Fibroblast of peridontal ligament (primary cell): ENCODE measurements around the gene SERPINA4.

Experiments
- DNase-seq: peaks from one replicate; pipeline ENCODE4 v3.0.0-alpha.2; 2010; ENCODE audit errors: extremely low read depth

The SERPINA4 gene, protein sequence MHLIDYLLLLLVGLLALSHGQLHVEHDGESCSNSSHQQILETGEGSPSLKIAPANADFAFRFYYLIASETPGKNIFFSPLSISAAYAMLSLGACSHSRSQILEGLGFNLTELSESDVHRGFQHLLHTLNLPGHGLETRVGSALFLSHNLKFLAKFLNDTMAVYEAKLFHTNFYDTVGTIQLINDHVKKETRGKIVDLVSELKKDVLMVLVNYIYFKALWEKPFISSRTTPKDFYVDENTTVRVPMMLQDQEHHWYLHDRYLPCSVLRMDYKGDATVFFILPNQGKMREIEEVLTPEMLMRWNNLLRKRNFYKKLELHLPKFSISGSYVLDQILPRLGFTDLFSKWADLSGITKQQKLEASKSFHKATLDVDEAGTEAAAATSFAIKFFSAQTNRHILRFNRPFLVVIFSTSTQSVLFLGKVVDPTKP

DNA sequence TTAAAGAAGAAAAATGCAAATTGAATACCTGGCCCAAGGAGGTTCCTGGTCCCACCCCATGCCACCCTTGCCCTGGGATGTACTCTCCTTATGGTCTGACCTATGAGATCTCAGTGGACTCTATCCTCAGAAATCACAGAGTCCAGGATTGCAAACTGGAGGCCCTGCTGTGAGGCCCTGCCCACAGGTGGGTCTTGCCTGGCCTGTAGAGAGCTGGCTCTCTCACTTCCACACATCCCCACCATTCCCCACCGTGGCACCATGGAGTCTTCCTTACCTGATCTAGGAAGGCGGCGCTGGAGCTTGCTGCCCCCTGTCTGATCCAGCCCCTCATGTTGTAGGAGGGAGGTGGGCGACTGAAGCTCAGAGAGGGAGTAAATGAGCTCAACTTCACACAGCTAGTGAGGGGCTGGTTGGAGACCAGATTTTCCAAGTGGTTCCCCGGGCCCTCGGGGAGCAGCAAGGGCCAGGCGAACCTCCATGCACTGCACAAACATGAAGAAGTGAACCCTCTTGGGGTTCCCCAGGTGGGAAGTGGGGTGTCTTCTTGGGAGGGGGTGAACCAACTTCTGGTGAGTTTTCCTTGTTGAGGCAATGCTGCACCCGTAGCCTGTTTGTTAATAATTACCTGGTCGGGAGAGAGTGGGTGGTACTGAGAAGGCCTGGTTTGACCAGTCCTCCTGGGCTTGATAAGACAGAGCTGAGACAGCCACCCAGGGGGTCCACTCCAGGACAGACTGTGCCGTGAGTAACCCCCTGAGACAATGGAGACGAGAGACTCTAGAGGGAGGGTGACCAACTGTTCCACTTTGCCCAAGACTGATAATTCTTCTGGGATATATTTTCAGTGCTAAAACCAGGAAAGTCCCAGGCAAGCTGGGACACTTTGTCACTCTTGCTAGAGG, at the start of gene SERPINA4:
TSS of gene SERPINA4 (plus strand) at position 692 of the 905 bp plus-strand sequence. CDS start 2,041 bp downstream, outside the sequence.
- no peak for DNase-seq

DNA sequence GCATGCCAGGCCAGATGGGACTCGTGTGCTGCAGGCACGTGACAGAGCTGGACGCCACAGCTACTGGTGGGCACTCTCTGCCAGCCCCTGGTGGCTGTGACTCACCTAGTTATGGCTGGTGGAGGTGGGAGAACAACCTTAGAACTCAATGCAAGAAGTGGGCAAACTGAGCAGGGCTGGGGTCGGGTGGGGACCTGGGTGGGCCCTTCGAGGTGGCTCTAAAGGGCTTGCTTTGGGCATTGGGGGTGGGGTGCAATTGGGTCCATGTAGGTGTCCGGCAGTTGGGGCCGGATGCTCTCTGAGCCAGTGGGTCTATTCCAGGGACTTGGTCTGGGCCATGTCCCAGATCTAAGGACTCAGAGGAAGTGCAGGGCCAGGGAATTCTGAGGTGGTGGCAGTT, 46.9 kb upstream of the SERPINA4 start:
- DNase-seq, result no peak

DNA sequence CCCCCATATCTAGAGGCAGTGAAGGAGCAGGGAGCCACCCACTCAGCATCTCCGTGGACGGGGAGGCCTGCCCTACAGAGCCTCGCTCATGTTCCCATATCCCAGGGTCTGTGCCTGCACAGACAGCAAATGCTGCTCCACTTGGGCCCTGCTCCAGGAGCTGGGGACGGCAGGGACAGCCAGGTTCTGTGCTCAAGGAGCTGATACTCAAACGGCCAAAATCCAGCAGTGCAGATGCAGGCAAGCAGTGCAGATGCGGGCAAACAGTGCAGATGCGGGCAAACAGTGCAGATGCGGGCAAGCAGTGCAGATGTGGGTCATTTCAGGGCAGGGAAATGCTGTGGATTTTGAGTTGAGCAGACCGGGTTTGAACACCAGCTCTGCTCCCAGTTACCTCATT, 45.8 kb upstream of the SERPINA4 start:
- no peak for DNase-seq

DNA sequence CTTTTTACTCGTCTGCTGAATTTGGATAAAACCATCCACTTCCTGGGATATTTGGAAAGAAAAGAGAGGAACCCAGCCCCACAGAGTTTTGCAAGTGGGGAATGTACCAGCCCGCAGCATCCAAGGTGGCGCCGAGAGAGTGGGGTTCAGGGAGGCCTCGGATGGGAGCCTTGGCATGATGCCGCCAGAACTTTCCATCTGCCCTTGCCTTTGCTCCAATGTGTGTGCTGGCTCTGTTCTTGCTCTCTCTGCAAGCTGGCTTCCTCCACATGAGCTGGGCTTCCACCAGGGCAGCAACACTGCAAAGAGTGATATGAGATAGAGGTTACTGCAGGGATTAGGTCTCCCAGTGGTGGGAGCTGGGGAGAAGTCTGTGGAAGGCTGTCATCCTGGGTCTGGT, 45.4 kb upstream of the SERPINA4 start:
- no peak for DNase-seq

DNA sequence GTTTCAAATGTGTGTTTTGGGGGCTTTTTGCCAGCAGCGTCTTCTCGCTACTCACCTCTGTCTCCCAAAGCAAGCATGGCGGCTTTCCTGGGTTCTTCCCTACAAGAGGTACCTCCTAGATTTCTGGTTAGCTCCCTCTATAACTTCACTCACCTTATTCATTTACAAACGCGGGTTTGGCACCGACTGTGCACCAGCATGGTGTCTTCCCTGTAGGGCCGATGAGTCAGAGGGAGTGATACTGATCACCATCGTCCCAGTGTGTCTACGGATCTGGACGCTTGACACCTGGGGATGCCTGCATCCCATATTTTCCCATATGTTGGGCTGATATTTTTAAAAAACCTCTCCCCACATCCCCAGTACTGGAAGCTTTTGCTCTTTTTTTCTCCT, 44.0 kb upstream of the SERPINA4 start:
- DNase-seq, result no peak

DNA sequence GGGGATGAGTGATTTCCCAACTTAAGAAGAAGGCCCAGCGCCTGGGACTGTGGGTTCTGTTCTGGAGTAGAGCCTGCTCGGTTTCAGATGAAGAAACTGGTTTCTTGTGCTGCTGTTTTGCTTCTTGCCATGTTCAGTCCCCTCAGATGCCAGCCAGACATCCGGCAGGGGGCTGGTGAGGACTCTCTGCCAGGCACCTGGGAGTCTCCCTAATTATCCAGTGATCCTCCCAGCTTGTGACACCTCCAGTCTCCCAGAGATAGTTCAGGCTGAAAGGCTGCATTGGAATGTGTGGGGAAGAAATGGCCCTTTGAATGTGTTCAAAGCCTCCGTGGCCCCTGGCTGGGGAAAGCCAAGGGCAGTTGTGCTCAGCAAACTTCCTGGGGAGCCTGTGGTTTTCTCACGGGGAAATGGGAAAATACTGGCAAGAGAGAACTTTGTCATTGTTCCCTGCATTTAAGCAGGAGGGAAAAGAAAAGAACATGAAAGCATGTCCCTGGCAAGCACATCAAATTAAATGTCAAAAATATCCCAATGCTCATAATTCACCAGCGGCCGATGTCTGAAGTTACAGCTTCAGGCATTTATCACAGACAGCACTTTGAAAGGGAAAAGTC, 43.5 kb upstream of the SERPINA4 start:
- DNase-seq, result no peak

DNA sequence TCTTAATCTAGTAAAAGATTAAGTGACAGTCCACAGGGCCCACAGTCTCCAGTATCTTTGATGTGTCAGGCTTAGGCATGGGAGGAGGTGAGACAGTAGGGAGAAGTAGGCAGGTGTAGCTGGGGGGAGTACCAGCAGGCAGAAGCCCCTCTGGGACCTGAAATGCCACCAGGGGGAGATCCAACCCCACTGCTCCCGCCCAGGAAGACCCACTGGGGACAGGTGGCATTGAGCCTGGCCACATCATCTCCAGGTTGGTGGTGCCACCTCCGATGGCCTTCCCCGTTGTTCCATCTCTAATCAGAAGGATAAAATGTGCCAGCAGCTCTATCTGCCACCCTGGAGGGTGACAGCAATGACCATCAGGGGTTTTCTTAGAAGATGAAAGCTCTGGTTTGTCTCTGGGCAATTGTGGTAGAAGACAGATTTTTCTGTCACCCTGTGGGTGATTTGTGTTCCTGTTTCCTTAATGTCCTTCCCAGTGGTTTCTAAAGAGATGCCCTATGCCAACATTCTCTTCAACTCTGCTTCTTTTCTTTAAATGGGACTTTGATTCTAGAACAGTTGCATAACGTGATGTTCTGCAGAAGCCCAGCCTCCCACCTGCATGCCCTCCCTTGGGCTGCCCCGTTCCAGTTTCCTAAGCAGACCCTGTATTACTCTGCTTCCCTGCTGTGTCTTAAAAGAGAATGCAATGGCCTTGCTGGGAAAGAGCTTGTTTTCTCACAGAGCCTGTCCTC, 39.7 kb upstream of the SERPINA4 start:
- no peak for DNase-seq

DNA sequence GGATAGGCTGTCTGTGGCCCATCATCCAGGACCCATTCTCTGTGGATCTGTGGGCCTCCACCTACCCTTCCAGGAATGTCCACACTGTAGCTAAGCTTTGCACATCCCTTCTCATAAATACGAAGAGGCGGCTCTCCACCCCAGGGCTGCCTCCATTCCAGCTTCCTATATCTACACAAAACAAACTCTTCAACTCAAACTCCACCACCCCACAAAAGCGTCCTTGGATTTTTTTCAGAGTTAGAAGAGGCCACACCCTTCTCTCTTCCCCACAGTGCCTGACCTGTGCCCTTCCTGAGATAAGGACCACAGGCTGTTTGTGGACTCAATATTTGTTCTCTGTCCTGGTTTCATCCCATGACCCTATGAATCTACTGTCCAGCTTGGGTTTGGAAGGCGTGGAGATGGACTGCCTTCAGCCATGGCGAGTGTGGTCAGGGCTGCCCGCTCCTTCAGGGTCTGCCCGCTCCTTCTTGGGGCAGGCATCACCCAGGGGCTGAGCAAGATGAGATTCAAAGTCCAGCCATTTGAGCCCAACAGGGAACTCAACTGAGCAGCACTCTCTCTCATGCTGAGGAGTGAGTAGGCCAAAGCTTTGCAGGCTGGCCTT, 39.0 kb upstream of the SERPINA4 start:
- DNase-seq, result no peak

DNA sequence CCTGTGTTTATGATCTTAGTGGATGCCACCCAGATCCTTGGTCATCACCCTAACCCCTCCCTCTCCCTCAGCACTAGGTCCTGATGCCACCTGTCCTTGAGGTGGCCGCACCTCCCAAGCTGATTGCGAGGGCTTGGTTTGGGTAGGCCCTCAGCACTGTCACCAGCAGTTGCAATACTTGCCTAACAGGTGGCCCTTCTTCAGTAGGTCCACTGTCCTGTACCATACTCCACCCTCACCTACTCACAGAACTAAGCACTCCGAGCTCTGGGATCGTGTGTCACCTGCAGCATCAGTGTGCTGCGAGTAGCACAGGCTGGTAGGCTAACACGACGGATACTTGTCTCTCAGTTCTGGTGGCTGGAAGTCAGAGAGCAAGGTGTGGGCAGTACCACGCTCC, 38.0 kb upstream of the SERPINA4 start:
- no peak for DNase-seq

DNA sequence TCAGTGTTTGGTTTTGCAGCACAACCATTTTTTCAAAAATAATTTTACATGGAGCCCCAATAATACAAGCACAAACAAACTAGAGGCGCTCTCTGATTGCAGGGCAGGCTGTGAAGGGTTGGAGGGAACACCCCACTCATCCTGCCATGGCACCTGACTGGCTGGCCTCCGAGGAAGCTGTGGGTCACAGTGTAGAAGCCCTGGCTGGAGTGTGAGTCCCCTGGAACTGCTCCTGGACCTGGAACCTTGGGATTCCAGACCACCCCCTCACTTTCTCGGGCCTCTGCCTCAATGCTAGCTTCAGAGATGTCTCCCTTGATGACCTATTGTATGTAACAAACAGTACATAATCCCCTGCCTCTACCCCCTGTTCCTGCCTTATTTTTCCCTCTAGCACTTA, 37.1 kb upstream of the SERPINA4 start:
- no peak for DNase-seq

DNA sequence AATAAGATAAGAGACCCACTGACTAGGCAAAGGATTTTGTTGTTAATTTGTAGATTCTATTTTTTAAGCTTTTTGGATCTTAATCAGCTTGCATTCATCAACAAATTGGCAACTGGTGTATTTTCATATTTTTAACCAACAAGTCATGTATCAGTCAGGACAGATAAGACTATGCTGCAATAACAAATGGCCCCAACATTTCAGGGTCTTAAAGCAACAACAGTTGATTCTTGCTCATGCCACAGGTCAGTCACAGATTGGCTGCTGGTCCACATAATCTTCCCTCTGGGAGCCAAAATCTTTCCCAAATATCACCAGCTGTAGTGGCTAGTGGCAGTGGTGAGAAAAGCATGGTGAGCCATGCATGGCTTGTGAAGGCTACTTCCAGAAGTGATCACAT, 30.1 kb upstream of the SERPINA4 start:
- DNase-seq, result no peak

DNA sequence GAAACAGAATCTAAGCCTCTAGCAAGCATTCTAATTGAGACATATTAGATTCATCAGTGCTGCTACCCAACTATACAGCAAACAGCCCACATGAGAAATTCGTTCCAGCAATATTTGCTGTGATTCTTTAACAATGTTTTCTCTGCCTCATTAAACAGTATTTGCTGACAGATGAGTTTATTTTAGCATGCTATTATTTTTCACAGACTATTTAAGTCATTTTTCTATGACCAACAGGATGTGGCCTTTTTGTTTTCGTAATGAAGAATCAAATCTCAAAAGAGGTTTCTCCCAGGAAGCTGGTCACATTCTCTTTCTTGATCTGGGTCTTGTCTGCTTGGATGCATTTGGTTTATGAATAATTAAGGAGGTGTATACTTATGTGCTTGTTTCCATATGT, 28.8 kb upstream of the SERPINA4 start:
- DNase-seq, result no peak

DNA sequence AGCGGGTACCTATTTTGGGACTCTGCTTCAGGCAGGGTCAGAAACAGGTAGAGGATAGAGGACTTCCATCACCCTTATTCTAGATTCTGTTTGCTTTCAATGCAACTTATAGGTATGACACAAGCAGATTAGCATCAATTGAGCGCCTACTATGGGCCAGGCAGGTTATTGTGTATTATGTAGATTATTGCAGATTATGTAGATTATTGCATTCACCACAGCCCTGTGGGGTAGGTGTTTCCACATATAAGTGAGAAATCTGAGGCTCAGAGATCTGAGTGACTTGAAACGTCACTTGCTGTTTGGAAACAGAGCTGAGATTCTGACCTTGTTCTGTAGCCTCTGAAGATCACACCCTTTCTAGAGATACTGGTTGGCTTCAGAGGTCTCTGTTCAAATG, 25.7 kb upstream of the SERPINA4 start:
- DNase-seq, result no peak

DNA sequence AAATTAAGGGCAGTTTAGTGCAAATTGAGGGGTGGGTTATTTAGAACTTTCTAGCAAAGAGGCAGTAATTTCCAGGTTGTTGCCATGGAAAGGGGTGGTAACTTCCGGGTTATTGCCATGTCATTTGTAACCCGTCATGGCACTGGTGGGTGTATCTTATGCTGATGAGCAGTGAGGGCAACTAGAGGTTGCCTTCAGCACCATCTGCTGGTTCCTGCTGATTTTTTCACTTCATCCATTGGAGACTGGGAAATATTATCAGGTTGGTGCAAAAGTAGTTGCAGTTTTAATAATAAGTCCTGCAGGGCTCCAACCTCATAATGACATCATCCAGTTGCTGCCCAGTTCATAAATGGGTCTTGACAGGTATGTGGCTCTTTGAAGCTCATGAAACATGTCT, 24.4 kb upstream of the SERPINA4 start:
- DNase-seq, result no peak

DNA sequence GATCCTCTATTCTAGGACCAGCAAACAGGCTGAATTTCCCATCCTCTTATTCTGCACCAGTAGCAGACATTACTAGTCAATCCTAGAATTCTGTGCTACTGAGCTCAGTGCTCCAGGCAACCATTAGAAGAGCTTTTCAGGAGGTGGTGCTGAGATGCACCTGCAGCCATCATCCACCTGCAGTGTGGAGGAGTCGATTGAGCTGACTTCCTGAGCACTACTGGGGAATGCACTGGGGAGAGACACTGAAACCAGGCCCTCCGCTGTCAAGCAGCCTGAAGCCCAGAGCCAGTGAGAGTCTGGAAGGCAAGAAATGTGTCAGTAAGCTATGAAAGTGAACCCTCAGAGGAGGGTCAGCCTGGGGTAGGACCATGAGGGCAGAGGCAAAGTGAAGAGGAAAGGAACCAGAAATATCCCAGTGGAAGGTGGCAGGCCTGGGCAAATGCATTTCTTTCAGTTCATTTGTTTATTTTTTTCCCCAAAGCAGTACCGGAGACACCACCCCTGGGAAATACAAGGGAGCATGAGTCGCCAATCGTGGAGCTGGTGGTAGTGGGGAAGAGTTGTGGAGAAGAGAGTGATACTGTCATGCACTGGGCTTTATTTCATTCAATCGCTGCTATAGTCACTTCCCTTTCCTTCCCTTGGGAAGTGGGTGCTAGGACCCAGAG, 23.0 kb upstream of the SERPINA4 start:
- DNase-seq, result no peak

DNA sequence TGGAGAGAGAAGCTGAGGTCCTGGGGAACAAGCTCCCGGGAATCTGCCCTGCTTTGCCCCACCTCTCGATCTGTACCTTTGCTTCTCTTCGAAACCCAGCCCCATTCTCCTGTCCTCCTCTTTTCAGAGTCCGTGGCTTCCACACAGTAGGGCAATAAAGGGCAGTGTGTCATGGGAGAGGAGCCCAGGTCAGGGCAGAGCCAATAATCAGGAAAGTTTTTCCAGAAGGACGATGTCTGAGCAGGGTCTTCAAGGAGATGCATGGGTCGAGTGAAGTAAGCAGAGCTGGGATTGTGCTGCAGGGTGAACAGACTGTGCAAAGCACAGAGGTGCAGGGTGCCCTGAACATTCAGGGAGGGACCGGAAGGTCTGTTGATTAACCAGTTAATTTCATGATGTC, 22.1 kb upstream of the SERPINA4 start:
- no peak for DNase-seq

DNA sequence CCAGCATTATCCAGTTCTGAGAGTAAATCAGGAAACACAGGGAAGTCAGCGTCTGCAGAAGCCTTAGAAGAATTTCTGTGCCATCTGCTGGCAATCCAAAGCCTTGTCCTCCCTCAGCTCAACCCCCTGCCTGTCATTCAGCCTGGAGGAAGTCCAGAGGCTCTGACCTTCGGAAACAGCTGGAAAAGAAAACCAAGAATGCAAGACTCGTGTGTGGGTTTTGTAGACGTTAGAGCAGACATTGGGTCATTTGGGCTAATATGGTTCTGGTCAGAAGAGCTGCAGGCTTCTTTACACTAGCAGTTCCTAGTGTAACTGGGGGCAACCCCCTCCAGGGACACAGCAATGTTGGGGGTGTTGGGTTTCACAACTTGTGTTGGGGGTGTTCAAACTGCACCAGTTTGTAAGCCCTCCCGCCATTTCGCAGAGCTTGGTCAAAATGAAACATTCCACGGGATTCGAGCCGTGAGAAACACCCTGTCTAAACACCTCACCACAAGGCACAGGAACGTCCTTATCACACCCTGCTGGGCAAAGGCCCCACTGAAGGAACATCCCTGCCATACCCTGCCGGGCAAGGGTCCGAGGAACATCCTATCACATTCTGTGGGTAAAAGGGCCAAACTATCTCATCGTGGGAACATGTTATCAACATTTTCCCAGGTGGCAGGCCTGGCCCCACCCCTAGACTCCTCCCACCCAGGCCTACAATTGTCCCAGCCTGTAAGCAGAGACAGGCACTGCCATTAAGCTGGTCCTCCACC, 21.0 kb upstream of the SERPINA4 start:
- peak; percentile 31 for DNase-seq

DNA sequence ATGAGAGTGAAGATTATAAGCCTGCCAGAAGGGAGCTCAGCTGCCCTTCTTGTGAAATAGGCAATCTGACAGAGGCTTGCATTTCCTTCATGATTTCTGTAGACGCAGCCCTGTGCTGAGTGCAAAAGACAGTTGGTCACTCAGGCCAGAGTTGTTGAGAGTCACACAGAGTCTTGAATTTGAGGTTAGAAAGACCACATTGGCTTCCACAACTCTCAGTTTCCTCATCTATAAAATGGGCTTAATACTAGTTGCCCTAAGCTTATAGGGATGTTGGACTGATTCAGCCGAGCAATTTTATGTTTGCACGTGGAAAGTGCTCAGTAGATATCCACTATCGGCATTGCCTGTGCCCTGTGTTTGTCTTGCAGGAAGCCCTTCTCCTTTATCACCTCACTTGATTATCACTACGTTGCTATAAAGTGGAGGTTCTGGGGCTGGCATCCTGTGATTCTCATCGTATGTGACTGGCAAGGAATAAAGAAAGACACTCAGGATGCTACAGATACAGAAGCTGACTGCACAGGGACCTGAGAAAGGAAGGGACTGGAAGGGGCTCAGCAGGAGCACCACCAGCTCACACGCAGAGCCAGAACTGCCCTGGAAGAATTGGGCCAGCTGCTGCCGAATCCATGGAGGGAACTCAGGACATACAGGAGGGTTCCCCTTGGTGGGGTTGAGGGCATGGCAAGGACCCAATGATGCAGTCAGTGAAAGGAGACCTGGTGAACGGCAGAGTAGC, 19.8 kb upstream of the SERPINA4 start:
- no peak for DNase-seq

DNA sequence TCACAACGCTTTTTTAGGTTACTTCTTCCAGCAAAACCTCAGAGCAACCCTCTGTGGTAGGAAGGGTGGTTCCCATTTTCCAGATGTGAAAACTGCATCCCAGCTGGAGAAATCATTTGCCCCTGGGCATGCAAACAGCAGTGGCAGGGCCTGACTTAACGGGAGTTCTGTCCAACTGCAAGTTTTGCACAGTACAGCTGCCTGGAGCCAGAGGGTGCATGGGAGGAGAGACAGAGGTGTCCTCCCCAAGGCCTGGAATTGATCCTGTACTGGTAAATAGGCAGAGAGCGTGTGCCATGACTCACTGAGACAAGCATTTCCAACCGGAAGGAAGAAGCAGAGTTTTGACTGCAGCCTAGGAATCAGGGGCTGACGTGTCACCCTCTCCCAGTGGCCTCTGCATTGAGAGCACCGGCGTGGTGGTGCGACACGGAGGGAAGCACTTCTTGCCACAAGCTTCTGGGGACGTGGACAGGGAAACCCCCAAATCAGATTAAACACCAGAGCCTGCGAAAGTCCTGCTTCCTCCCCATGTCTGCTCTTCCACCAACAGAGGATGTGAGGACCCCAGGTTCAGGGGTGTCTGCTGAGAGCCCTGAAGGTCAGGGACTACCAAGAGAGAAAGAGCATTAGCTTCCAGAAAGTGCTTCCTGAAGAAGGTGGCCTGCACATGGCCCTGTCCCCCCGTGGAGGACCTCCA, 19.0 kb upstream of the SERPINA4 start:
- DNase-seq, result peak; percentile 6
